Aorta (tissue), 5 donors: Measurements from ENCODE around the gene NMU. TPM values are rescaled to one million over a fixed set of nuclear protein-coding genes. Genes with fewer than 3 reads are reported as not detected.
"Not testable (repeated sequence)": the region's sequence is repeated elsewhere in the genome, so short reads cannot be mapped to it uniquely, and the experiment has no call there.

Source experiments
- ATAC-seq: fragments of 200-7000 bp; cut with Tn5 transposase; one replicate; pipeline ENCODE4 v1.9.1; 2022; ENCODE audit warnings: moderate library complexity; ENCODE audit not compliant: low FRiP score
- DNase-seq, 2 donors: peaks; one replicate each; pipeline ENCODE4 v3.0.0-alpha.2; 2020
- H3K27ac ChIP-seq, 2 donors: one replicate each; pipeline ENCODE4 v1.5.1; 2013; ENCODE audit warnings: low read length in 2 of 2, mild to moderate bottlenecking in 2 of 2, moderate library complexity in 2 of 2, control low read depth in 1 of 2, inconsistent platforms in 1 of 2, low read depth in 1 of 2
- H3K27me3 ChIP-seq, 2 donors: one replicate each; pipeline ENCODE4 v1.6.1; 2013; ENCODE audit warnings: control low read depth in 1 of 2, low read length in 1 of 2, mild to moderate bottlenecking in 1 of 2, moderate library complexity in 1 of 2; ENCODE audit not compliant: insufficient read depth in 2 of 2, control insufficient read depth in 1 of 2
- H3K36me3 ChIP-seq, 2 donors: one replicate each; pipeline ENCODE4 v1.6.1; 2013; ENCODE audit warnings: control low read depth in 1 of 2, low read length in 1 of 2, mild to moderate bottlenecking in 1 of 2; ENCODE audit not compliant: insufficient read depth in 2 of 2, control insufficient read depth in 1 of 2
- H3K4me1 ChIP-seq, 2 donors: one replicate each; pipeline ENCODE4 v1.6.1; 2013; ENCODE audit warnings: low read length in 2 of 2, control low read depth in 1 of 2, mild to moderate bottlenecking in 1 of 2, moderate library complexity in 1 of 2; ENCODE audit not compliant: insufficient read depth in 2 of 2, control insufficient read depth in 1 of 2
- H3K4me3 ChIP-seq, 2 donors: one replicate each; pipeline ENCODE4 v1.5.1; 2013; ENCODE audit warnings: low read length in 2 of 2, control low read depth in 1 of 2, mild to moderate bottlenecking in 1 of 2
- H3K9me3 ChIP-seq: one replicate; pipeline ENCODE4 v1.6.1; 2013; ENCODE audit warnings: mild to moderate bottlenecking, low read length; ENCODE audit not compliant: control insufficient read depth
- WGBS, 2 donors: extraction: QIAGEN DNeasy Blood & Tissue Kit; methylation state at CpG; one replicate each; pipeline ENCODE4 v1.1.7; 2013; 5-methylcytosine and 5-hydroxymethylcytosine counted together
- intact Hi-C, 2 donors: fragments of 100-400 bp; cut with DNase I; formaldehyde crosslinking; loops; one replicate each; pipeline versions ENCODE4 v1.14.2 to v1.15.0; 2022
- polyA plus RNA-seq, 2 donors: library from polyadenylated mRNA; stranded (reverse); fragments of 200-250 nt; gene quantifications; one replicate each; pipeline ENCODE4 v1.2.3, GENCODE V29; 2013
- total RNA-seq, 2 donors: library from RNA; stranded (reverse); fragmentation: NEBNext Ultra II Directional; extraction: Animal tissue kit (Norgen Biotek cat#: 25700); gene quantifications; one replicate each; pipeline ENCODE4 v1.2.1, GENCODE V29; 2021
- donor health status: healthy with polysubstance abuse.
- donor health status: Bipolar disorder and iron deficiency.
- donor health status: DM: no; HTN: no; CAD: no.
- donor health status: DM: no; HTN: no; CAD: no.
- donor health status: DM: yes; HTN: yes; CAD: no.

Gene NMU
- total and polyA plus RNA-seq, 4 donors = not detected

DNA sequence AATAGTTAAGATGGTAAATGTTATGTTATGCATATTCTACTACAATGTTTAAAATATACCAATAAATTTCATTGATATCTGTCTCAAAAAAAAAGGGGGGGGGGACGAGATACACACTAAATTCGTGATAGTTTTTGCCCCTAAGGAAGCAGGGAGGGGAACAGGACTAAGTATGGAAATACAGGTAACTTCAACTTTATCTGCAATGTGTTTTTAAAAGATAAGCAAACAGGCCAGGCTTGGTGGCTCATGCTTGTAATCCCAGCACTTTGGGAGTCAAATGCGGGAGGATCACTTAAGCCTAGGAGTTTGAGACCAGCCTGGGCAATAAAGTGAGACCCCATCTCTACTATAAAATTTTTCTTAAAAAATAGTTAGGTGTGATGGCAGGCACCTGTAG lies 76.0 kb downstream of the NMU start:
- H3K27me3 ChIP-seq = no peaks in the 10 kb centered on the region
- intact Hi-C loops = no loop called here
- H3K36me3 ChIP-seq = no peaks in the 10 kb centered on the region
- no peak overlapping the region for H3K27ac ChIP-seq
- H3K9me3 ChIP-seq = no peaks in the 10 kb centered on the region
- no peak for ATAC-seq
- 80 to 84% methylated on average over 3 of the region's 3 CpGs for WGBS, 2 donors
- DNase-seq = no peak
- H3K4me3 ChIP-seq = no peak overlapping the region
- H3K4me1 ChIP-seq = no peaks in the 10 kb centered on the region

DNA sequence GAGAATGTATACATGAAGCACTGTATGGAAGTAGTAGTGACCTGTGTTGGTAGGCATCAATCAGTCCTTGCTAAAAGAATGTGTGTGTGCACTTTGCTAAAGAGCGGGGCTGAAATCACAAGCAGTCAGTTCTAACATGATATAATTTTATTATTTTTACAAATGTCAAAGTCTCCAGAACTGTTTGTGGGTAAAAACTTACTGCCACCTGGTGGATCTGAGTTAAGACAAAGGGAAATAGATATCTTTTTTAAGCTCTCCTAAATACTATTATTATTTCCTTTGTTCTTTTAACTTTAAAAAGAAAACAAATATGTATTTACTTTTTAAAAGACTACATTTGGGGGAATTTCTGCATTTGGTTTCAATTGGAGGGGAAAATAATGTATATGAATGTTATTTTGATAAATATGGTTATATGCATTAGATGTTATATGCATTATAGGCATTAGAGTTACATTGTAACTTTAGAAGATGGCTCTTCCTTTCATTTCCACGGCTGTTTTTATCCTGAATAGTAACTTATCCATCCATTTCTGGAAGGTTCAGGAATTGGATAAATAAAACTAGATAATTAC lies 81.6 kb downstream of the NMU start:
- Histone ChIP-seq H3K36me3 (no peaks in the 10 kb centered on the region), H3K27ac (no peak overlapping the region), H3K9me3 (no peaks in the 10 kb centered on the region), H3K4me1 (no peaks in the 10 kb centered on the region), H3K4me3 (no peak overlapping the region), H3K27me3 (no peaks in the 10 kb centered on the region)
- ATAC-seq = no peak
- DNase-seq = no peak
- intact Hi-C loops = loop anchor here in 1 of 2 donors (10.0 kb wide), 1 partner anchor 560 kb away; no protein-coding TSS in a partner anchor
- WGBS, 2 donors = 30% methylated on average over 2 of the region's 2 CpGs

DNA sequence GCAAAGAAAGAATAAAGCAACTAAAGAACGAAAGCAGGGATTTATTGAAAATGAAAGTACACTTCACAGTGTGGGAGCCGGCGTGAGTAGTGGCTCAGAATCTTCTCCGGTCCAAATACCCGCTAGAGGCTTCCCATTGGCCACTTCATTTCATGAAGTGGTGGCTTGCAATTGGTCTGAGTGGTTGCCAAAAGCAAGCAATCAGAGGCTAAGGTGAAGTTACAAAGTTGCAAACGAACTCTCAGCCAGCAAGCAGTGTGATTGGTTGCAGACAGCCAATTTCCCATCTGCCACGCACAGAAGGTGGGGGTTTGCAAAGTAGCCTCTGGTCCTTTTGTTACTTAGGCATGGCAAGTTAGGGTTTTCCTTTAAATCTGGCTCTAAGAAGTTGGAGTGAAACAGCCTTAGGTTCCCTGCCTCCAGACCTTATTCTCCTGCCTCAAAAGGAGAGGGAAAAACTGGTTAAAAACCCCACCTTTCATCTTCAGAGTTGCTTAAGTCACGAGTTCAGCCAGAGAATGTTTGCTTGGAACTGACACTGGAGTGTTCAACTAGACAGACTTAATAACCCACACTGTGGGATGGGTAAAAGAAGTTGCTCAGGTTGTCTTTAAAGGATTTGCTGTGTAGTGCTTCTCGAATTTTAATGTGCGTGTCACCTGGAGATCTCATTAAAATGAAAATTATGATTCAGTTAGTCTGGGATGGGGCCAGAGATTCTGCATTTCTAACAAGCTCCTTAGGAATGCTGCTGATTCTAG lies 82.5 kb downstream of the NMU start:
- DNase-seq = peak in 1 of 2 donors; percentile 49
- intact Hi-C loops = loop anchor here in 1 of 2 donors (10.0 kb wide), 1 partner anchor 559 kb away; no protein-coding TSS in a partner anchor
- 55 to 56% methylated on average over 10 of the region's 10 CpGs for WGBS, 2 donors
- no peaks in the 10 kb centered on the region for H3K36me3 ChIP-seq
- no peaks in the 10 kb centered on the region for H3K9me3 ChIP-seq
- H3K27me3 ChIP-seq = no peaks in the 10 kb centered on the region
- no peaks in the 10 kb centered on the region for H3K4me1 ChIP-seq
- no peak overlapping the region for H3K27ac ChIP-seq
- H3K4me3 ChIP-seq = peak overlapping the region in 1 of 2 donors; percentile 4
- no peak for ATAC-seq

DNA sequence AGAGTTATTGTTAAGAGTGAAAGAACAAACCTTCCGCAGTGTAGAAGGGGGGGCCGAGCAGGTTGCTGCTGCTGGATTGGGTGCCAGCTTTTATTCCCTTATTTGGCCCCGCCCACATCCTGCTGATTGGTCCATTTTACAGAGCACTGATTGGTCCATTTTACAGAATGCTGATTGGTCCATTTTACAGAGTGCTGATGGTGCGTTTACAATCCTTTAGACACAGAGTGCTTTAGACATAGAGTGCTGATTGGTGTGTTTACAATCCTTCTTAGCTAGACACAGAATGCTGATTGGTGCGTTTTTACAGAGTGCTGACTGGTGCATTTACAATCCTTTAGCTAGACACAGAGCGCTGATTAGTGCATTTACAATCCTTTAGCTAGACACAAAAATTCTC lies 84.1 kb downstream of the NMU start:
- not testable (repeated sequence) for H3K4me3 ChIP-seq, H3K4me1 ChIP-seq, H3K36me3 ChIP-seq, H3K27ac ChIP-seq, H3K9me3 ChIP-seq, ATAC-seq, H3K27me3 ChIP-seq, DNase-seq
- intact Hi-C loops = loop anchor here in 1 of 2 donors (10.0 kb wide), 1 partner anchor 557 kb away; no protein-coding TSS in a partner anchor
- WGBS, 2 donors = 88 to 90% methylated on average over 6 of the region's 6 CpGs

DNA sequence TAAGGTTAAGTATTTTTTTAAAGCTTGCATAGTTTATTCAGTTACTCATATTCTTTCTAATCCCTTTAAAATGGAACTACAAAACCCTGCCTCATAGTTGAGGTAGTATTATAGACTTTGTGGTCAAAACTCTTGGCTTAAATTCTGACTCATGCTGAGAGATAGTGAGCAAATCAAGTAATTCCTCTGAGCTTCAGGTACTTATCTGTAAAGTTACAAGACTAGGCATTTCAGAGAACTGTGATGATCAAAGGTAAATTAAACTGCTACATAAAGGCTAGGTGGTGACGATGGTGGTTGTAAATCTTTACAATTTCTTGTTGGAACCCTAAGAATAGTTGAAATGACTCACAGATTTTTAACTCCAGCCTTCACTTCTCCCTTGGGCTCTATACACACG lies 86.2 kb downstream of the NMU start:
- WGBS, 2 donors = 81 to 84% methylated on average over 2 of the region's 2 CpGs
- H3K27me3 ChIP-seq = no peaks in the 10 kb centered on the region
- no peaks in the 10 kb centered on the region for H3K4me1 ChIP-seq
- H3K4me3 ChIP-seq = no peak overlapping the region
- H3K27ac ChIP-seq = no peak overlapping the region
- H3K36me3 ChIP-seq = no peaks in the 10 kb centered on the region
- ATAC-seq (no peak), DNase-seq (no peak)
- intact Hi-C loops = loop anchor here (5.0 to 10.0 kb wide), 6 partner anchors 95 to 555 kb away; partner anchors contain the start of genes EXOC1 (in 2 of the 2), SRD5A3 (in 1 of the 2) and TMEM165 (in 1 of the 2)
- H3K9me3 ChIP-seq = no peaks in the 10 kb centered on the region

DNA sequence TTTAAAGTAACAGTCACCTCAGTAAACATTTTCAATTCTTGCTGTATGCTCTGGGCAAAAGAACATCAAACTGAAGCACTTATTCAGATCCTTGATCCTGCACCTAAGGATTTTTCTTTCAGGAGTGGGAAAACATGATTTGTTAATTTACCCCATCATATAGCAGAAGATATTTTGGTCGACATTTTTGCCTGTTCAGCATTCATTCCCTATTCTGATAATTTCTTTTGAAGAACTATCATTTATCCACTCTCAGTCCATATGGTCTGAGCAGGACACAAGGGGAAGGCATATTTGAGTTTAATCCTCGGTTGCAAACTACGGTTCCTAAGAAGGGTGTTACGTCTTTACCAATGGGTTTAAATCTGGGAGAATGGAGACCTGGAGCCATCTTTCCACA lies 88.2 kb downstream of the NMU start:
- DNase-seq (no peak), ATAC-seq (no peak)
- no peaks in the 10 kb centered on the region for H3K9me3 ChIP-seq
- H3K4me3 ChIP-seq = peak overlapping the region in 1 of 2 donors; percentile 94
- no peaks in the 10 kb centered on the region for H3K27me3 ChIP-seq
- intact Hi-C loops = loop anchor here (2.0 to 10.0 kb wide), 6 partner anchors 93 to 307 kb away; partner anchors contain the start of genes EXOC1 (in 2 of the 2), SRD5A3 (in 2 of the 2) and TMEM165 (in 1 of the 2)
- no peak overlapping the region for H3K27ac ChIP-seq
- no peaks in the 10 kb centered on the region for H3K4me1 ChIP-seq
- no peaks in the 10 kb centered on the region for H3K36me3 ChIP-seq
- 72 to 78% methylated on average over 4 of the region's 4 CpGs for WGBS, 2 donors

DNA sequence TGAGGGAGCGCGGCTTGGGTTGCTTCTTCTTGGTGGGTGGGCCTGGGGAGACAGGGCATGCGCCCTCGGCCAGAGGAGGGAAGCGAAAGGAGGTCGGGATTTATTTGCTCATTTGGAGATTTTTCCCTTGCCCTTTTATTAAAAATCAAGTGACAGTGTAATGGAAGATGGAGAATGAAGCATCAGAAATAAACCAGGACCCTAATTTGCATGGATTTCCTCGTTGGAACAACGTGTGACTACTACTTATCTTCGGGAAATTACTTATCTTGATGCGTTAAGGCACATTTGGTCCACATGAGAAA lies 88.7 kb downstream of the NMU start:
- ATAC-seq = peak; percentile 34
- H3K27ac ChIP-seq = peak overlapping the region; percentile 29 to 65
- H3K4me3 ChIP-seq = peak overlapping the region; percentile 94 to 99
- no peaks in the 10 kb centered on the region for H3K4me1 ChIP-seq
- no peaks in the 10 kb centered on the region for H3K27me3 ChIP-seq
- intact Hi-C loops = loop anchor here (2.0 to 10.0 kb wide), 6 partner anchors 93 to 307 kb away; partner anchors contain the start of genes EXOC1 (in 2 of the 2), SRD5A3 (in 2 of the 2) and TMEM165 (in 1 of the 2)
- H3K9me3 ChIP-seq = no peaks in the 10 kb centered on the region
- DNase-seq = peak in 1 of 2 donors; percentile 82
- no peaks in the 10 kb centered on the region for H3K36me3 ChIP-seq
- 0 to 1% methylated on average over 10 of the region's 10 CpGs for WGBS, 2 donors

DNA sequence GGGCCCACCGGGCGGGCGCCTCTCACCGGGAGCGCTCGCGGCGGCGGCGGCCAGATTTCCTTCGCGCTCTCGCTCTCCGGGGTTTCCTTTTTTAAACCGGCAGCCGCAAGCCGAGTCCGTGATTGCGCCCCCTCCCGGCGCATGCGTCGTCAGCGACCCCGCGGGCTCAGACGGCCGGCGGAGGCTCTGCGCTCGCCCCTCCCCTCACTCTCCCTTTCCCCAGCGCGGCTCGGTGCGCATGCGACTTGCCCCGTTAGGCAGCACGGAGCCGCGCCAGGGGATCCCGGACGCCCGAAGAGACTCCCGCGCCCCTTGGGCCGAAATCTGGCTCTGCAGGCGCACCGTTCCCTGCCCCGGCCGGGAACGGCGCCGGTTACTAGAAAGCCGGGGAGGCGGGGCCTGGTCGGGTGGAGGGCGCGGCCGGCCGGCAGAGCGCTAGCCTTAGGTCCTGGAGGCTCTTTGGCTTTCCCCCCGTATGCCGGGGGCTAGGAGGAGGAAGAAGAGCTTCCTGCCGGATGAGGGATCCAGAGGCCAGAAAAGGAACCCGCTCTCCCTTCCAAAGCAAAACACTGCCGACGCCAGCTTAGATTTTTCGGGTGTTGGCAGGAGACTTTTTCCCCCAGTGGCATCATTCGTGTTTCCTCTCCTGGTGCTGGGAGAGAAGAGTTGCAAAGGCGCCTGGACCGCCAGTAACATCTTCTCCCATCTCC lies 89.2 kb downstream of the NMU start, which contains the start of gene CLOCK:
TSS of gene CLOCK (minus strand) at position 154 of the 710 bp plus-strand sequence. CDS start 64,124 bp downstream, outside the sequence.
- Histone ChIP-seq H3K9me3 (no peaks in the 10 kb centered on the region), H3K27me3 (no peaks in the 10 kb centered on the region), H3K36me3 (no peaks in the 10 kb centered on the region), H3K4me1 (no peaks in the 10 kb centered on the region), H3K4me3 (peak within 1 kb of the TSS; percentile 94 to 99), H3K27ac (peak within 1 kb of the TSS; percentile 65 to 71)
- ATAC-seq (peak; percentile 93), DNase-seq (peak; percentile 92 to 96)
- WGBS, 2 donors = 0 to 1% methylated on average over 70 to 71 of the region's 71 CpGs
- intact Hi-C loops = loop anchor here (2.0 to 10.0 kb wide), 6 partner anchors 92 to 308 kb away; partner anchors contain the start of genes EXOC1 (in 2 of the 2), SRD5A3 (in 2 of the 2) and TMEM165 (in 1 of the 2)
